ENCODE measurements around the gene MIS18BP1.

DNA sequence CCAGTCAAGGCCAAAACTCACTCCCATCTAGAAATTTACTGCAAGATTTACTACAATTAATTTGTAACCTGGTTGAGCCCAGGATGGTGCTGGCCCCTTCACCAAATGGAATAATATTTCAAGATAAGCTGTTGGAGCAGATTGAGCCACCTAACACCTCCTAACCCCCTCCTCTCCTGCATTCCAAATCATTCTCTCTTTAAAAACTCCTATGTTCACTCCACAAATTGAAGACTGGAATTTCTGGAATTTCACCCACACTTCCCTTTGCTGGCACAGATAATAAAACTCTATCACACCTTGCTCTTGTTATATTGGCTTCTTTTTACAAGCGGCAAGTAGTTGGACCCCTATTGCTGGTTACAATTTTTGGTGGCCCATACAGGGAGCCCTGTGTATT is 41.7 kb downstream of the MIS18BP1 start:
- TF ChIP-seq, protein P1, sequence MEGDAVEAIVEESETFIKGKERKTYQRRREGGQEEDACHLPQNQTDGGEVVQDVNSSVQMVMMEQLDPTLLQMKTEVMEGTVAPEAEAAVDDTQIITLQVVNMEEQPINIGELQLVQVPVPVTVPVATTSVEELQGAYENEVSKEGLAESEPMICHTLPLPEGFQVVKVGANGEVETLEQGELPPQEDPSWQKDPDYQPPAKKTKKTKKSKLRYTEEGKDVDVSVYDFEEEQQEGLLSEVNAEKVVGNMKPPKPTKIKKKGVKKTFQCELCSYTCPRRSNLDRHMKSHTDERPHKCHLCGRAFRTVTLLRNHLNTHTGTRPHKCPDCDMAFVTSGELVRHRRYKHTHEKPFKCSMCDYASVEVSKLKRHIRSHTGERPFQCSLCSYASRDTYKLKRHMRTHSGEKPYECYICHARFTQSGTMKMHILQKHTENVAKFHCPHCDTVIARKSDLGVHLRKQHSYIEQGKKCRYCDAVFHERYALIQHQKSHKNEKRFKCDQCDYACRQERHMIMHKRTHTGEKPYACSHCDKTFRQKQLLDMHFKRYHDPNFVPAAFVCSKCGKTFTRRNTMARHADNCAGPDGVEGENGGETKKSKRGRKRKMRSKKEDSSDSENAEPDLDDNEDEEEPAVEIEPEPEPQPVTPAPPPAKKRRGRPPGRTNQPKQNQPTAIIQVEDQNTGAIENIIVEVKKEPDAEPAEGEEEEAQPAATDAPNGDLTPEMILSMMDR (IDR thresholded peaks at IDR 0.05): no peak
- TF ChIP-seq POLR2A (IDR thresholded peaks at IDR 0.05): no peak
